NOMO-1 (cell line): Measurements from ENCODE around the gene THOC2.
"Not testable (repeated sequence)": the region's sequence is repeated elsewhere in the genome, so short reads cannot be mapped to it uniquely, and the experiment has no call there.

Source experiments
- DNase-seq, 2 experiments: peaks; one replicate each; lab custom pipeline; 2025; ENCODE audit not compliant: unreplicated experiment in 2 of 2; lab: John Stamatoyannopoulos, UW

Gene THOC2

GRCh38 chrX:123732670-123733363 is at the start of gene THOC2:
Gene THOC2 (minus strand): TSS chrX:123733052. CDS start chrX:123733022, 30 bp downstream.
- peak; percentile 62 to 82 for DNase-seq

- DNase-seq: not testable (repeated sequence)
Observed at GRCh38 chrX:123781786-123782185, 48.9 kb upstream of the THOC2 start.

- no peak for DNase-seq
Observed at GRCh38 chrX:123779908-123780396, 47.1 kb upstream of the THOC2 start.

- no peak for DNase-seq
Observed at GRCh38 chrX:123773258-123773988, 40.6 kb upstream of the THOC2 start.

GRCh38 chrX:123771449-123772064 is 38.7 kb upstream of the THOC2 start:
- no peak for DNase-seq

GRCh38 chrX:123764967-123765871 is 32.4 kb upstream of the THOC2 start:
- DNase-seq: peak; percentile 68 to 70

GRCh38 chrX:123759849-123760248 is 27.0 kb upstream of the THOC2 start:
- not testable (repeated sequence) for DNase-seq

- DNase-seq: not testable (repeated sequence)
Observed at GRCh38 chrX:123757794-123758193, 24.9 kb upstream of the THOC2 start.

- DNase-seq: no peak
Observed at GRCh38 chrX:123756320-123756719, 23.5 kb upstream of the THOC2 start.

GRCh38 chrX:123755107-123755506 is 22.3 kb upstream of the THOC2 start:
- DNase-seq: peak in 1 of 2 experiments; percentile 37

GRCh38 chrX:123753656-123754350 is 21.0 kb upstream of the THOC2 start:
- no peak for DNase-seq

GRCh38 chrX:123749643-123750042 is 16.8 kb upstream of the THOC2 start:
- no peak for DNase-seq

GRCh38 chrX:123745511-123745910 is 12.7 kb upstream of the THOC2 start:
- DNase-seq: no peak

- no peak for DNase-seq
Observed at GRCh38 chrX:123743312-123743711, 10.5 kb upstream of the THOC2 start.

- DNase-seq: no peak
Observed at GRCh38 chrX:123742440-123742839, 9.6 kb upstream of the THOC2 start.

GRCh38 chrX:123740536-123740935 is 7.7 kb upstream of the THOC2 start:
- DNase-seq: peak in 1 of 2 experiments; percentile 47

GRCh38 chrX:123740006-123740405 is 7.2 kb upstream of the THOC2 start:
- DNase-seq: no peak

GRCh38 chrX:123739474-123739873 is 6.6 kb upstream of the THOC2 start:
- no peak for DNase-seq

- DNase-seq: no peak
Observed at GRCh38 chrX:123738378-123738940, 5.6 kb upstream of the THOC2 start.
